Hepatocyte (in vitro differentiated cells): ENCODE measurements around the gene EFNA2.

Source experiments
- CTCF ChIP-seq: fragments of 200-600 bp; sonication (generic); IDR thresholded peaks from 2 replicates; pipeline ENCODE4 v1.5.1; 2016; ENCODE audit warnings: antibody characterized with exemption, mild to moderate bottlenecking; ENCODE audit not compliant: poor library complexity
- EZH2 ChIP-seq: fragments of 200-600 bp; sonication (generic); IDR thresholded peaks from 2 replicates; pipeline ENCODE4 v1.6.1; 2016; ENCODE audit warnings: antibody characterized with exemption, mild to moderate bottlenecking, borderline replicate concordance
- EZH2phosphoT487 ChIP-seq: fragments of 200-600 bp; sonication (generic); IDR thresholded peaks from one replicate; pipeline ENCODE4 v1.6.1; 2018; ENCODE audit warnings: antibody characterized with exemption, mild to moderate bottlenecking, low read depth, moderate library complexity; ENCODE audit not compliant: unreplicated experiment, severe bottlenecking

GRCh38 chr19:1238369-1239303 lies 47.0 kb upstream of the EFNA2 start:
- TF ChIP-seq CTCF: no peak
- no peak for TF ChIP-seq EZH2
- TF ChIP-seq EZH2phosphoT487: no peak
